HEK293T (cell line): Measurements from ENCODE around the gene UTP3.
"Not testable (repeated sequence)": the region's sequence is repeated elsewhere in the genome, so short reads cannot be mapped to it uniquely, and the experiment has no call there.

Source experiments
- CTCF ChIA-PET: fragments of 350-600 bp; formaldehyde crosslinking; extraction: SDS; loops from one replicate; lab custom pipeline; 2021; ENCODE audit warnings: antibody characterized with exemption, inconsistent platforms; lab: Yijun Ruan, JAX
- POLR2A ChIA-PET: fragments of 350-600 bp; formaldehyde crosslinking; extraction: SDS; loops from one replicate; lab custom pipeline; 2020; ENCODE audit warnings: antibody characterized with exemption, inconsistent platforms; lab: Yijun Ruan, JAX
- DNase-seq: peaks from one replicate; pipeline ENCODE4 v3.0.0; 2012; ENCODE audit warnings: mixed read lengths; ENCODE audit errors: extremely low spot score
- ARNT ChIP-seq: fragments of 450-650 bp; IDR thresholded peaks from 2 replicates; pipeline ENCODE4 v1.6.1; 2017; ENCODE audit warnings: mild to moderate bottlenecking
- BHLHE40 ChIP-seq: fragments of 450-650 bp; IDR thresholded peaks from 2 replicates; pipeline ENCODE4 v1.6.1; 2016; ENCODE audit warnings: mild to moderate bottlenecking, moderate library complexity, borderline replicate concordance
- CTBP1 ChIP-seq: fragments of 450-650 bp; IDR thresholded peaks from 2 replicates; pipeline ENCODE4 v1.6.1; 2016; ENCODE audit warnings: borderline replicate concordance
- ELF4 ChIP-seq: fragments of 450-650 bp; IDR thresholded peaks from 2 replicates; pipeline ENCODE4 v1.6.1; 2017; ENCODE audit warnings: antibody characterized with exemption
- FOXA1 ChIP-seq: fragments of 450-650 bp; IDR thresholded peaks from 2 replicates; pipeline ENCODE4 v1.6.1; 2016; ENCODE audit warnings: mild to moderate bottlenecking
- FOXK2 ChIP-seq: fragments of 450-650 bp; IDR thresholded peaks from 2 replicates; pipeline ENCODE4 v1.6.1; 2016; ENCODE audit warnings: mild to moderate bottlenecking
- FOXM1 ChIP-seq: fragments of 450-650 bp; IDR thresholded peaks from 2 replicates; pipeline ENCODE4 v1.6.1; 2017; ENCODE audit warnings: mild to moderate bottlenecking, borderline replicate concordance
- HDGF ChIP-seq: fragments of 450-650 bp; IDR thresholded peaks from 2 replicates; pipeline ENCODE4 v1.6.1; 2017; ENCODE audit warnings: antibody characterized with exemption, borderline replicate concordance
- L3MBTL2 ChIP-seq: fragments of 450-650 bp; conservative IDR thresholded peaks from 2 replicates; pipeline ENCODE4 v1.6.1; 2016; ENCODE audit warnings: mild to moderate bottlenecking
- LEF1 ChIP-seq: fragments of 450-650 bp; IDR thresholded peaks from 2 replicates; pipeline ENCODE4 v1.6.1; 2017; ENCODE audit warnings: mild to moderate bottlenecking, borderline replicate concordance
- NFRKB ChIP-seq: fragments of 450-650 bp; IDR thresholded peaks from 2 replicates; pipeline ENCODE4 v1.6.1; 2016; ENCODE audit warnings: mild to moderate bottlenecking, moderate library complexity
- SP1 ChIP-seq: fragments of 450-650 bp; IDR thresholded peaks from 2 replicates; pipeline ENCODE4 v1.6.1; 2017
- SUZ12 ChIP-seq: fragments of 450-650 bp; IDR thresholded peaks from 2 replicates; pipeline ENCODE4 v1.6.1; 2016; ENCODE audit warnings: mild to moderate bottlenecking
- TARDBP ChIP-seq: fragments of 450-650 bp; IDR thresholded peaks from 2 replicates; pipeline ENCODE4 v1.6.1; 2016
- ZNF384 ChIP-seq: fragments of 450-650 bp; IDR thresholded peaks from 2 replicates; pipeline ENCODE4 v1.6.1; 2016
- TF ChIP-seq, protein P1 (sequence below): fragments of 450-650 bp; IDR thresholded peaks from 2 replicates; pipeline ENCODE4 v1.6.1; 2016

Gene UTP3

DNA sequence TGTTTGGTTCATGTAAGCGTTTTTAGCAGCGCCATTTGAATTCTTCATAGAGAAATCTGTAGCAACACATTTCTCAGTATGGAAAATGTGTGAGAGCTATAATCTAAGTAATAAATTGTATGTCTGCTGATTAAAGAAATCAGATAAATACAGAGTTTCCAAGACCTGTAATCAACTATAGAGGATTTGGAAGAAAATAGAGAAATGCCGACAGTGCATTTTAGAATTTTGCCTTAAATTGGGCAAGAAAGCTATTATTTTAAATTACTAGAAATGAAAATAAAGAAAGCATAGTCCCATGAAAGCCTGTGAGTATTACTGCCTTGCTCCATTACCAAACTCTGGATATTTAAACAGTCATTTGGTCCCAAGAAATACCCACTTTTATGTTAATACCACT lies 36.1 kb downstream of the UTP3 start:
- CTCF ChIA-PET, result no interaction called here

DNA sequence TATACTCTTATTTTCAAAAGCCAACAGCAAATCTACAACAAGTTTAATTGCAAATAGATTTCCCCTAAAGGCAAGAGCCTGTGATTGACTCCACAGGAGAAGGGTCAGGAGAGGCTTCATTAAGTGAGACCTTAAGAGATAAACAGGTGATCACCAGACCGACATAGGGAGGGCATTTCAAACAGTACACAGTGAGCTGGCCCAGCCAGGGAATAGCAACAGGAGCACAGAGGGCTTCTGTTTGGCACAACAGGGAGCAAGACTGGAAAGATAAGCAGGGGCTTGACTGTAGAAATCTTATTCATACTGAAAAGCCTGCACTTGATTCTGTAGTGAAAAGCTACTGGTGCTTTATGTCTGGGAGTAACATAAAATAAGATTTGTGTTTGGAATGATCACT lies 37.3 kb downstream of the UTP3 start:
- DNase-seq, result no peak
- POLR2A ChIA-PET, result no interaction called here
- TF ChIP-seq L3MBTL2, result no peak
- no peak for TF ChIP-seq SUZ12
- TF ChIP-seq ZNF384, result no peak
- TF ChIP-seq CTBP1, result no peak
- TF ChIP-seq, protein P1, sequence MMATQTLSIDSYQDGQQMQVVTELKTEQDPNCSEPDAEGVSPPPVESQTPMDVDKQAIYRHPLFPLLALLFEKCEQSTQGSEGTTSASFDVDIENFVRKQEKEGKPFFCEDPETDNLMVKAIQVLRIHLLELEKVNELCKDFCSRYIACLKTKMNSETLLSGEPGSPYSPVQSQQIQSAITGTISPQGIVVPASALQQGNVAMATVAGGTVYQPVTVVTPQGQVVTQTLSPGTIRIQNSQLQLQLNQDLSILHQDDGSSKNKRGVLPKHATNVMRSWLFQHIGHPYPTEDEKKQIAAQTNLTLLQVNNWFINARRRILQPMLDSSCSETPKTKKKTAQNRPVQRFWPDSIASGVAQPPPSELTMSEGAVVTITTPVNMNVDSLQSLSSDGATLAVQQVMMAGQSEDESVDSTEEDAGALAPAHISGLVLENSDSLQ, result no peak
- no peak for TF ChIP-seq FOXA1
- TF ChIP-seq TARDBP, result no peak
- no peak for TF ChIP-seq LEF1
- TF ChIP-seq HDGF, result no peak
- no peak for TF ChIP-seq FOXK2
- CTCF ChIA-PET, result interaction anchor here (0.7 kb wide), 1 partner anchor 9 kb away, joined by 3 read pairs; no protein-coding TSS in a partner anchor

More for the DNA sequence above, 36.1 kb downstream of the UTP3 start:
- POLR2A ChIA-PET, result no interaction called here
- no peak for DNase-seq
- no peak for TF ChIP-seq NFRKB
- no peak for TF ChIP-seq FOXK2

DNA sequence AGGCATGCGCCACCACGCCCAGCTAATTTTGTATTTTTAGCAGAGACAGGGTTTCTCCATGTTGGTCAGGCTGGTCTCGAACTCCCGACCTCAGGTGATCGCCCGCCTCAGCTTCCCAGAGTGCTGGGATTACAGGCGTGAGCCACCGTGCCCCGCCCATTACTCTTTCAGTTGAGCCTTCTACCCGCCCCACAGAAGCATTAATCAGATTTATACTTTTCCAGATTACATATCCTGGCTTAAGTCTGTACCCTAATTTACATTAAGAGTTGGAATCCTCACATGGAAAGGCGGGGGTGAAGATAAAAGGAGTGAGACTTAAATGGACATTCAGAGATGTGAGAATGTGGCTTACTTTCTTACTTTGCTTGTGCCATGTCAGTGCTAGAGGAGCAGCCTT lies 38.2 kb downstream of the UTP3 start:
- POLR2A ChIA-PET, result interaction anchor here (1.0 kb wide), 1 partner anchor 22 kb away, joined by 3 read pairs; no protein-coding TSS in a partner anchor
- CTCF ChIA-PET, DNase-seq: not testable (repeated sequence)

DNA sequence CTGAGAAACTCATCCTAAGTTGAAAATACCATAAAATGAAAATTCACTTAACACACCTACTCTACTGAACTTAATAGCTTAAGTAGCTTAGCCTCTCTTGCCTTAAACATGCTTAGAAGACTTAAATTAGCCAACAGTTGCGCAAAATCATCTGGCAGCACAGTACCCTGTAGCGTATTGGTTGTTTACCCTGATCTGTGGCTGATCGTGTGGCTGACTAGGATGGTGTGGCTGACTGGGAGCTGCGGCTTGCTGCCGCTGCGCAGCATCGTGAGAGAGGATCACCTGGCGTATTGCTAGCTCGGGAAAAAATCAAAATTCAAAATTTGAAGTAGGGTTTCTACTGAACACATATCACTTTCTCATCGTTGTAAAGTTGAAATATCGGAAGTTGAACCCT lies 39.8 kb downstream of the UTP3 start:
- no peak for DNase-seq
- ChIA-PET POLR2A (no interaction called here), CTCF (interaction anchor here (0.6 kb wide), 1 partner anchor 10 kb away, joined by 3 read pairs; no protein-coding TSS in a partner anchor)
- TF ChIP-seq FOXM1, result no peak
- no peak for TF ChIP-seq HDGF
- no peak for TF ChIP-seq ELF4
- no peak for TF ChIP-seq FOXA1
- TF ChIP-seq L3MBTL2, result no peak
- no peak for TF ChIP-seq SUZ12
- TF ChIP-seq NFRKB, result no peak
- TF ChIP-seq SP1, result no peak
- no peak for TF ChIP-seq ARNT
- no peak for TF ChIP-seq CTBP1
- TF ChIP-seq FOXK2, result no peak
- TF ChIP-seq TARDBP, result no peak
- TF ChIP-seq BHLHE40, result no peak
- no peak for TF ChIP-seq ZNF384

DNA sequence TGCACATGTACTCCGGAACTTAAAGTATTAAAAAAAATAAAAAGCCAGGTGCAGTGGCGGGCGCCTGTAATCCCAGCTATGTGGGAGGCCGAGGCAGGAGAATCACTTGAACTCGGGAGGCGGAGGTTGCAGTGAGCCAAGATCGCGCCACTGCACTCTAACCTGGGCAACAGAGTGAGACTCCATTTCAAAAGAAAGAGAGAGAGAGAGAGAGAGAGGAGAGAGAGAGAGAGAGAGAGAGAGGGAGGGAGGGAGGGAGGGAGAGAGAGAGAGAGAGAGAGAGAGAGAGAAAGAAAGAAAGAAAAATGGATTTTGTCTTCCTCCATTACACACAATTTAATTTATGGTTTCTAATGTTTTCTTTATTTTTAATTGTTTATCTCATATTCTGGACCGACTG lies 44.5 kb downstream of the UTP3 start:
- POLR2A ChIA-PET, CTCF ChIA-PET, DNase-seq: not testable (repeated sequence)

DNA sequence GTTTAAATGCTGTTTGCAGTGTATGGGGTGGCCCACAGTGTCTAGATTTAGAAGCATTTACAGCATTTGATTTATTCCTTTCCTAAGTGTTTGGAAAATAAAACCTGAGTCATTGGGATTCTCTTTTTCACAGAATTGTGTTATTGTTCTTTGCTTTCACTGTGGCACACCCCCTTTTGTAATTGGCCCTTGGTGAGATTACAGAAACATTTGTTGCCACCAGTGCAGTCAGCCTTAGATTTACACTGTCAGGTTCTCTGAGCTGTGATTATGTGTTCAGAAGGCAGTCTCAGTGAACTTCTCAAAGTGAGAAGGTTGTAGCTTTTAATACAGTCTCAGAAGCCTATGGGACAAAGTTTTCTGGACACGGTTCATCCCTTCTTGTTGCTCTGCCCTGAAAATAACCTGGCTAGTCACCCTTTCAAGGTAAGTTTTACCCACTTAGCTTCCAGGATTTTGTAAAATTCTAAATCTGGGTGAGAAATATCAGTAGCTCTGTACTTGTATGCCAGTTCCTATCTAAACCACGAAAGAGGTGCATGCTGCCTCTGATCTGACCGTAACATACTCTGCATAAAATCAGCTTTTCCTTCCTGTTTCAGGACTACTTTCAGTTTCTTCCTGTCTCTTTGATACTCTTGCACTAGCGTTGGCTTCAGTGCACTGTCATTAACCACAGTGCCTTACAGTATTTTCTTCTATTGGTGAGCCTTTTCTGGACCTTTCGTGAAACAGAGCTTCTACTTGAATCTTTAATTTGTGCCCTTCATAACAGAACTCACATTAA lies 46.0 kb downstream of the UTP3 start:
- DNase-seq, result no peak
- ChIA-PET POLR2A (interaction anchor here (1.1 to 2.2 kb wide), 4 partner anchors 10 to 30 kb away, joined by 3 to 7 read pairs (median 6); partner anchors contain the start of gene RUFY3), CTCF (interaction anchor here (1.0 to 1.2 kb wide), 2 partner anchors 8 to 30 kb away, joined by 3 to 4 read pairs; no protein-coding TSS in a partner anchor)
- TF ChIP-seq ZNF384, result no peak
- TF ChIP-seq, protein P1, result peak; percentile 30; the same call in 1 of the 2 replicates

DNA sequence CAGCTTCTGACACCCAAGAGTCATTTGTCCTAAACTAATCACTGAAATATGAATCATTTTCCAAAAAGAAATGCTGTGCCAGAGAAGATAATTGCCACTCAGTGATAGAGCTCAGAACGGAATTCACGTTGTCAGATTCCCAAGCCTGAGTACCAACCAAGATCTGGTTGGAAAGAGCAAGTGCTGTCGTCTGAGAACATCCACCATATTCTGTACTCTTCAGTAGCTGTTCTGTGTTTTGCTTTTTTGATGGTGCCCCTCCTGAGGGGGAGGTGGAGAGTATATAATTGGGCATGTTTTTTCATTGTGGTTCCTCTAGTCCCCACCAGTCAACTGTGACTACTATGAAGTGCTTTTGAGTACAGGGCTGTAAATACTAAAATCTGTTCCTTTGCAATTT lies 46.6 kb downstream of the UTP3 start:
- no peak for TF ChIP-seq NFRKB
- no peak for TF ChIP-seq HDGF
- TF ChIP-seq ELF4, result no peak
- no peak for TF ChIP-seq FOXA1
- no peak for DNase-seq
- POLR2A ChIA-PET, result interaction anchor here (0.9 to 2.2 kb wide), 6 partner anchors 9 to 104 kb away, joined by 3 to 7 read pairs (median 4); partner anchors contain the start of gene RUFY3
- CTCF ChIA-PET, result interaction anchor here (0.8 to 1.2 kb wide), 2 partner anchors 28 to 31 kb away, joined by 3 to 4 read pairs; no protein-coding TSS in a partner anchor

DNA sequence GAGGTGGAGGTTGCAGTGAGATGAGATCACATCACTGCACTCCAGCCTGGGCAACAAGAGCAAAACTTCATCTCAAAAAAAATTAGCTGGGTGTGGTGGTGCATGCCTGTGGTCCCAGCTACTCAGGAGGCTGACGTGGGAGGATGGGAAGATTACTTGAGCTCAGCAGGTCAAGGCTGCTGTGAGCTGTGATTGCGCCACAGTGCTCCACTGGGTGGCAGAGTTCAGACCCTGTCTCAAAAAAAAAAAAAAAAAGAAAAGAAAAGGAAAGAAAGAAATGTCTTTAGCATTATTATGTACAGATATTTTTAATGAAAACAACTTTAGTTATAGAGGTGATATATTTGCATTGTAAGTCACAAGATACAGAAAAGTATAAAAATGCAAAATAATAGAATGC lies 47.6 kb downstream of the UTP3 start:
- CTCF ChIA-PET, result interaction anchor here (0.6 to 0.9 kb wide), 3 partner anchors 14 to 36 kb away, joined by 3 to 4 read pairs (median 4); no protein-coding TSS in a partner anchor
- not testable (repeated sequence) for DNase-seq
- peak; percentile 98 for TF ChIP-seq ZNF384
- POLR2A ChIA-PET, result interaction anchor here (0.9 to 1.8 kb wide), 3 partner anchors 21 to 103 kb away, joined by 3 to 7 read pairs (median 3); no protein-coding TSS in a partner anchor
